ENCODE results near the gene KRTAP9-6.
"Not testable (repeated sequence)": the region's sequence is repeated elsewhere in the genome, so short reads cannot be mapped to it uniquely, and the experiment has no call there.

KRTAP9-6 gene

GRCh38 chr17:41265078-41265477, at the start of gene KRTAP9-6:
Gene KRTAP9-6 (plus strand): TSS chr17:41265378. CDS start chr17:41265378, 0 bp downstream.
- ATAC-seq (no peak), DNase-seq (no peak)
- Mint-ChIP-seq H3K9me3 (no peaks in the 10 kb centered on the region), H3K4me1 (peaks cover 14% of the 10 kb centered on the region), H3K27ac (no peak within 1 kb of the TSS), H3K4me3 (no peak within 1 kb of the TSS), H3K27me3 (no peaks in the 10 kb centered on the region)

- no peak for DNase-seq
- Mint-ChIP-seq H3K9me3 (peaks cover 10 to 11% of the 10 kb centered on the region in 2 donors), H3K4me1 (peaks cover 4% of the 10 kb centered on the region), H3K27ac (no peak overlapping the region), H3K27me3 (peaks cover 9% of the 10 kb centered on the region), H3K4me3 (no peak overlapping the region)
- no peak for ATAC-seq
Measured at GRCh38 chr17:41215681-41216080, 49.5 kb upstream of the KRTAP9-6 start.

- H3K9me3 Mint-ChIP-seq, result peaks cover 6 to 13% of the 10 kb centered on the region in 2 donors
- DNase-seq (no peak), ATAC-seq (no peak)
Measured at GRCh38 chr17:41223821-41224220, 41.4 kb upstream of the KRTAP9-6 start.

GRCh38 chr17:41226051-41226450, 39.1 kb upstream of the KRTAP9-6 start:
- no peaks in the 10 kb centered on the region for H3K9me3 Mint-ChIP-seq
- no peak overlapping the region for H3K27ac Mint-ChIP-seq
- ATAC-seq (no peak), DNase-seq (no peak)
- no peak overlapping the region for H3K4me3 Mint-ChIP-seq
- no peaks in the 10 kb centered on the region for H3K27me3 Mint-ChIP-seq
- H3K4me1 Mint-ChIP-seq, result no peaks in the 10 kb centered on the region

More at GRCh38 chr17:41223821-41224220, 41.4 kb upstream of the KRTAP9-6 start:
- no peak overlapping the region for H3K4me3 Mint-ChIP-seq
- no peaks in the 10 kb centered on the region for H3K4me1 Mint-ChIP-seq
- H3K27ac Mint-ChIP-seq, result no peak overlapping the region
- no peaks in the 10 kb centered on the region for H3K27me3 Mint-ChIP-seq

GRCh38 chr17:41226598-41227095, 38.5 kb upstream of the KRTAP9-6 start, which contains the start of gene KRTAP9-2:
Gene KRTAP9-2 (plus strand): TSS chr17:41226648. CDS start chr17:41226655, 7 bp downstream.
- H3K4me3 Mint-ChIP-seq, H3K27me3 Mint-ChIP-seq, H3K27ac Mint-ChIP-seq, H3K9me3 Mint-ChIP-seq, H3K4me1 Mint-ChIP-seq, DNase-seq, ATAC-seq: not testable (repeated sequence)

- Mint-ChIP-seq H3K4me1 (no peaks in the 10 kb centered on the region), H3K4me3 (no peak overlapping the region), H3K9me3 (no peaks in the 10 kb centered on the region), H3K27ac (no peak overlapping the region), H3K27me3 (no peaks in the 10 kb centered on the region)
- ATAC-seq, result no peak
- no peak for DNase-seq
Measured at GRCh38 chr17:41230094-41230493, 35.1 kb upstream of the KRTAP9-6 start.

- Mint-ChIP-seq H3K27ac (no peak overlapping the region), H3K27me3 (no peaks in the 10 kb centered on the region), H3K9me3 (no peaks in the 10 kb centered on the region), H3K4me1 (no peaks in the 10 kb centered on the region), H3K4me3 (no peak overlapping the region)
- DNase-seq, result no peak
- ATAC-seq, result no peak
Measured at GRCh38 chr17:41231731-41232130, 33.4 kb upstream of the KRTAP9-6 start.

- not testable (repeated sequence) for H3K4me1 Mint-ChIP-seq, H3K9me3 Mint-ChIP-seq, H3K27me3 Mint-ChIP-seq, H3K4me3 Mint-ChIP-seq, ATAC-seq, DNase-seq
- H3K27ac Mint-ChIP-seq, result peak within 1 kb of the TSS in 1 of 2 donors; percentile 39
Measured at GRCh38 chr17:41232399-41233105, 32.6 kb upstream of the KRTAP9-6 start, which contains the start of gene KRTAP9-3. Gene KRTAP9-3 (plus strand): TSS chr17:41232449. CDS start chr17:41232502, 53 bp downstream.

- H3K9me3 Mint-ChIP-seq, H3K4me1 Mint-ChIP-seq, ATAC-seq, H3K27me3 Mint-ChIP-seq, H3K27ac Mint-ChIP-seq, DNase-seq, H3K4me3 Mint-ChIP-seq: not testable (repeated sequence)
Measured at GRCh38 chr17:41237116-41237515, 28.1 kb upstream of the KRTAP9-6 start.

GRCh38 chr17:41237949-41238437, 27.2 kb upstream of the KRTAP9-6 start, which contains the start of gene KRTAP9-8:
Gene KRTAP9-8 (plus strand): TSS chr17:41237999. CDS start chr17:41238052, 53 bp downstream.
- not testable (repeated sequence) for H3K27me3 Mint-ChIP-seq

GRCh38 chr17:41246995-41247787, 18.0 kb upstream of the KRTAP9-6 start:
- not testable (repeated sequence) for H3K4me3 Mint-ChIP-seq, H3K27ac Mint-ChIP-seq

More at GRCh38 chr17:41237949-41238437, 27.2 kb upstream of the KRTAP9-6 start, which contains the start of gene KRTAP9-8:
- DNase-seq, H3K27ac Mint-ChIP-seq, ATAC-seq, H3K9me3 Mint-ChIP-seq, H3K4me1 Mint-ChIP-seq, H3K4me3 Mint-ChIP-seq: not testable (repeated sequence)

GRCh38 chr17:41249637-41250240, 15.4 kb upstream of the KRTAP9-6 start, which contains the start of gene KRTAP9-4:
Gene KRTAP9-4 (plus strand): TSS chr17:41249687. CDS start chr17:41249721, 34 bp downstream.
- not testable (repeated sequence) for H3K27ac Mint-ChIP-seq, H3K27me3 Mint-ChIP-seq, DNase-seq, H3K4me1 Mint-ChIP-seq, H3K4me3 Mint-ChIP-seq, H3K9me3 Mint-ChIP-seq, ATAC-seq

More at GRCh38 chr17:41246995-41247787, 18.0 kb upstream of the KRTAP9-6 start:
- not testable (repeated sequence) for H3K4me1 Mint-ChIP-seq, ATAC-seq, DNase-seq, H3K27me3 Mint-ChIP-seq, H3K9me3 Mint-ChIP-seq

- no peak overlapping the region for H3K4me3 Mint-ChIP-seq
- H3K4me1 Mint-ChIP-seq, result peaks cover 10% of the 10 kb centered on the region
- ATAC-seq (no peak), DNase-seq (no peak)
- H3K9me3 Mint-ChIP-seq, result no peaks in the 10 kb centered on the region
- H3K27me3 Mint-ChIP-seq, result peaks cover 8% of the 10 kb centered on the region
- no peak overlapping the region for H3K27ac Mint-ChIP-seq
Measured at GRCh38 chr17:41251261-41251660, 13.9 kb upstream of the KRTAP9-6 start.

- no peak for DNase-seq
- H3K9me3 Mint-ChIP-seq, result no peaks in the 10 kb centered on the region
- no peak overlapping the region for H3K27ac Mint-ChIP-seq
- H3K4me1 Mint-ChIP-seq, result peaks cover 10% of the 10 kb centered on the region
- ATAC-seq, result no peak
- H3K27me3 Mint-ChIP-seq, result peaks cover 8% of the 10 kb centered on the region
- H3K4me3 Mint-ChIP-seq, result no peak overlapping the region
Measured at GRCh38 chr17:41254861-41255260, 10.3 kb upstream of the KRTAP9-6 start.

Measured in stimulated activated naive CD8-positive, alpha-beta T cell treated with anti-CD3 and anti-CD28 coated beads, Interleukin-15, amount 100 ng/mL, for 72 hours (primary cell).